PC-3 (cell line): ENCODE data around the gene TMBIM1. TPM values are rescaled to one million over a fixed set of nuclear protein-coding genes. Genes with fewer than 3 reads are reported as not detected.

Source experiments
- ATAC-seq: fragments of 200-7000 bp; cut with Tn5 transposase; 2 replicates; pipeline ENCODE4 v1.9.1; 2020; ENCODE audit warnings: mild to moderate bottlenecking, moderate library complexity
- BruUV-seq: library from RNA; stranded (reverse); fragments of 400-500 nt; replicated peaks from 2 replicates; lab custom pipeline; 2021; lab: Mats Ljungman, UMichigan
- CTCF ChIA-PET: fragments of 300-600 bp; sonication (Branson Sonifier 250); formaldehyde crosslinking; loops from one replicate; lab custom pipeline; 2022; ENCODE audit warnings: antibody characterized with exemption; lab: Charles Lee
- POLR2A ChIA-PET: fragments of 300-600 bp; sonication (Branson Sonifier 250); formaldehyde crosslinking; loops from one replicate; lab custom pipeline; 2022; ENCODE audit warnings: antibody characterized with exemption; ENCODE audit not compliant: unreplicated experiment; lab: Charles Lee
- DNase-seq: peaks from one replicate; pipeline ENCODE4 v3.0.0-alpha.2; 2015
- H2AFZ ChIP-seq: fragments of 300-600 bp; sonication (generic); 2 replicates; pipeline ENCODE4 v1.6.0; 2016; ENCODE audit warnings: antibody characterized with exemption, low read length
- H3F3A ChIP-seq: fragments of 300-600 bp; sonication (generic); one replicate; pipeline ENCODE4 v1.6.0; 2017; ENCODE audit warnings: antibody characterized with exemption, low read length, control low read depth, mild to moderate bottlenecking; ENCODE audit not compliant: unreplicated experiment
- H3K27ac ChIP-seq: fragments of 300-600 bp; sonication (generic); 2 replicates; pipeline ENCODE4 v1.5.1; 2016; ENCODE audit warnings: mild to moderate bottlenecking, low read length
- H3K27me3 ChIP-seq: fragments of 300-600 bp; sonication (generic); 2 replicates; pipeline ENCODE4 v1.6.1; 2016; ENCODE audit warnings: low read length, mixed read lengths
- H3K36me3 ChIP-seq: fragments of 300-600 bp; sonication (generic); 2 replicates; pipeline ENCODE4 v1.6.1; 2016; ENCODE audit warnings: low read depth, mixed run types, low read length, mixed read lengths
- H3K4me1 ChIP-seq: fragments of 300-600 bp; sonication (generic); 2 replicates; pipeline ENCODE4 v1.5.1; 2016; ENCODE audit warnings: low read length; ENCODE audit not compliant: insufficient read depth
- H3K4me2 ChIP-seq: fragments of 300-600 bp; sonication (generic); 2 replicates; pipeline ENCODE4 v1.6.0; 2016; ENCODE audit warnings: low read length
- H3K4me3 ChIP-seq: fragments of 300-600 bp; sonication (generic); 2 replicates; pipeline ENCODE4 v1.5.1; 2016; ENCODE audit warnings: mild to moderate bottlenecking, low read length, mixed read lengths
- H3K79me2 ChIP-seq: fragments of 300-600 bp; sonication (generic); 2 replicates; pipeline ENCODE4 v1.6.1; 2017; ENCODE audit warnings: low read length, mixed read lengths
- H3K9ac ChIP-seq: fragments of 300-600 bp; sonication (generic); 2 replicates; pipeline ENCODE4 v1.6.0; 2016; ENCODE audit warnings: mild to moderate bottlenecking, low read length
- H3K9me2 ChIP-seq: fragments of 300-600 bp; sonication (generic); replicated peaks from 2 replicates; pipeline ENCODE4 v1.6.1; 2016; ENCODE audit warnings: mixed run types, low read length, mixed read lengths
- H3K9me3 ChIP-seq: fragments of 300-600 bp; sonication (generic); 2 replicates; pipeline ENCODE4 v1.6.1; 2016; ENCODE audit warnings: low read length, mixed read lengths
- H4K20me1 ChIP-seq: fragments of 300-600 bp; sonication (generic); 2 replicates; pipeline ENCODE4 v1.6.1; 2016; ENCODE audit warnings: low read length, mixed read lengths
- CTCF ChIP-seq: fragments of 300-600 bp; sonication (generic); conservative IDR thresholded peaks from 2 replicates; pipeline ENCODE4 v1.5.1; 2017; ENCODE audit warnings: antibody characterized with exemption, low read depth, mild to moderate bottlenecking, low read length
- EZH2 ChIP-seq: fragments of 300-600 bp; sonication (generic); IDR thresholded peaks from one replicate; pipeline ENCODE4 v1.6.1; 2017; ENCODE audit warnings: antibody characterized with exemption, mild to moderate bottlenecking, low read length; ENCODE audit not compliant: unreplicated experiment
- EZH2phosphoT487 ChIP-seq: fragments of 300-600 bp; sonication (generic); IDR thresholded peaks from 2 replicates; pipeline ENCODE4 v1.6.1; 2018; ENCODE audit warnings: mild to moderate bottlenecking, antibody characterized with exemption, low read length, borderline replicate concordance
- intact Hi-C: fragments of 100-400 bp; cut with micrococcal nuclease; formaldehyde crosslinking; loops from 2 replicates; pipeline ENCODE4 v1.9.0; 2023
- total RNA-seq: library from RNA; depleted of rRNA; stranded (reverse); fragments of >200 nt; gene quantifications from 2 replicates; pipeline ENCODE4 v1.2.3, GENCODE V29; 2014

TMBIM1 gene
- total RNA-seq, 1 experiment from 2014 or later, result 45.0 TPM

GRCh38 chr2:218272531-218273212, 19.6 kb downstream of the TMBIM1 start:
- CTCF ChIA-PET, result interaction anchor here (0.6 to 2.2 kb wide), 7 partner anchors 10 to 123 kb away, joined by 3 to 21 read pairs (median 7); partner anchors contain the start of gene CATIP
- H3K4me1 ChIP-seq, result peaks cover 19% of the 10 kb centered on the region
- intact Hi-C loops, result loop anchor here (1.0 to 2.0 kb wide), 4 partner anchors 15 to 124 kb away; partner anchors contain the start of gene CATIP
- no peaks in the 10 kb centered on the region for H3F3A ChIP-seq
- DNase-seq (peak; percentile 97), ATAC-seq (peak; percentile 60)
- H3K9ac ChIP-seq, result peak overlapping the region; percentile 50; the same call in 1 of the 2 replicates
- H3K79me2 ChIP-seq, result peaks cover 37% of the 10 kb centered on the region
- no peaks in the 10 kb centered on the region for H3K27me3 ChIP-seq
- peak overlapping the region; percentile 72 for H3K27ac ChIP-seq
- H3K4me2 ChIP-seq, result peak overlapping the region; percentile 97
- H3K4me3 ChIP-seq, result no peak overlapping the region
- H4K20me1 ChIP-seq, result no peaks in the 10 kb centered on the region
- H3K36me3 ChIP-seq, result peaks cover 30% of the 10 kb centered on the region; the same call in 1 of the 2 replicates
- no TSS peak for BruUV-seq
- POLR2A ChIA-PET, result interaction anchor here (1.6 kb wide), 1 partner anchor 14 kb away, joined by 13 read pairs; no protein-coding TSS in a partner anchor
- H3K9me3 ChIP-seq, result no peaks in the 10 kb centered on the region
- H2AFZ ChIP-seq, result no peak overlapping the region
- H3K9me2 ChIP-seq, result no peaks in the 10 kb centered on the region
- TF ChIP-seq CTCF (peak; percentile 92), EZH2phosphoT487 (no peak)

- Histone ChIP-seq H3K27ac (no peak overlapping the region), H3F3A (no peaks in the 10 kb centered on the region), H3K9me2 (no peaks in the 10 kb centered on the region), H3K9me3 (no peaks in the 10 kb centered on the region), H2AFZ (0 out of 2 replicates have a peak overlapping the region, but pooled peaks have one; percentile 79), H3K9ac (peak overlapping the region; percentile 79), H4K20me1 (no peaks in the 10 kb centered on the region), H3K79me2 (peaks cover 39% of the 10 kb centered on the region), H3K4me1 (peaks cover 19% of the 10 kb centered on the region), H3K36me3 (peaks cover 27% of the 10 kb centered on the region; the same call in 1 of the 2 replicates), H3K4me2 (peak overlapping the region; percentile 97), H3K27me3 (no peaks in the 10 kb centered on the region), H3K4me3 (peak overlapping the region; percentile 87)
- ChIA-PET POLR2A (interaction anchor here (1.6 kb wide), 1 partner anchor 15 kb away, joined by 13 read pairs; no protein-coding TSS in a partner anchor), CTCF (interaction anchor here (1.5 to 2.2 kb wide), 2 partner anchors 15 to 85 kb away, joined by 13 to 21 read pairs; partner anchors contain the start of gene CATIP)
- no TSS peak for BruUV-seq
- TF ChIP-seq CTCF, result no peak
- TF ChIP-seq EZH2phosphoT487, result no peak
- no peak for TF ChIP-seq EZH2
- ATAC-seq, result no peak
- intact Hi-C loops, result loop anchor here (1.0 to 2.0 kb wide), 5 partner anchors 15 to 124 kb away; partner anchors contain the start of gene CATIP
- DNase-seq, result no peak
These were observed 20.3 kb downstream of the TMBIM1 start for GRCh38 chr2:218271865-218272530.
